Prostate gland (tissue), 2 donors: ENCODE data around the gene ASTL.

Experiments
- CTCF ChIP-seq, 4 experiments: fragments of 200-600 bp in 2 of 4; fragments of 450-650 bp in 2 of 4; sonication (generic) in 2 of 4; IDR thresholded peaks; 1 replicate in 3 of 4; 2 replicates in 1 of 4; pipeline ENCODE4 v1.5.1; 2016 to 2019; ENCODE audit warnings: antibody characterized with exemption in 4 of 4, mild to moderate bottlenecking in 2 of 4, moderate library complexity in 2 of 4
- POLR2A ChIP-seq: fragments of 450-650 bp; IDR thresholded peaks from one replicate; pipeline ENCODE4 v1.6.1; 2016; ENCODE audit warnings: antibody characterized with exemption, mild to moderate bottlenecking

GRCh38 chr2:96167407-96168013 is 29.2 kb upstream of the ASTL start:
- TF ChIP-seq CTCF (IDR thresholded peaks at IDR 0.05) (no peak), POLR2A (no peak)
